Activated CD4-positive, alpha-beta memory T cell treated with anti-CD3 and anti-CD28 coated beads for 36 hours (primary cell): ENCODE results near the gene SLC28A3. TPM values are rescaled to one million over a fixed set of nuclear protein-coding genes. Genes with fewer than 3 reads are reported as not detected.

Experiments used
- CTCF ChIA-PET: fragments of 350-600 bp; sonication (Branson Sonifier 250); formaldehyde crosslinking; loops from one replicate; lab custom pipeline; 2021; ENCODE audit warnings: antibody characterized with exemption, inconsistent platforms; lab: Charles Lee
- POLR2A ChIA-PET: fragments of 350-600 bp; sonication (Branson Sonifier 250); formaldehyde crosslinking; loops from one replicate; lab custom pipeline; 2021; ENCODE audit warnings: antibody characterized with exemption; lab: Charles Lee
- DNase-seq: peaks from one replicate; pipeline ENCODE4 v3.0.0-alpha.2; 2020
- H3K27ac Mint-ChIP-seq: one replicate; pipeline ENCODE4 v1.8.0; 2021; ENCODE audit warnings: mixed read lengths
- H3K27me3 Mint-ChIP-seq: one replicate; pipeline ENCODE4 v1.8.0; 2021; ENCODE audit warnings: mixed read lengths
- H3K36me3 Mint-ChIP-seq: one replicate; pipeline ENCODE4 v1.8.0; 2021; ENCODE audit warnings: mixed read lengths
- H3K4me1 Mint-ChIP-seq: one replicate; pipeline ENCODE4 v1.8.0; 2021; ENCODE audit warnings: low read depth, mixed read lengths
- H3K4me3 Mint-ChIP-seq: one replicate; pipeline ENCODE4 v1.8.0; 2021; ENCODE audit warnings: mild to moderate bottlenecking, mixed read lengths
- H3K9me3 Mint-ChIP-seq: one replicate; pipeline ENCODE4 v1.8.0; 2021; ENCODE audit warnings: mixed read lengths
- intact Hi-C: fragments of 100-400 bp; cut with micrococcal nuclease; formaldehyde crosslinking; loops from one replicate; pipeline ENCODE4 v1.15.1; 2023
- total RNA-seq, 2 experiments: library from RNA; stranded (reverse); gene quantifications; one replicate each; pipeline ENCODE4 v1.2.3, GENCODE V29; 2021

Gene SLC28A3
- total RNA-seq, 2 experiments from 2014 or later = 0.90 to 0.99 TPM

- H3K9me3 Mint-ChIP-seq = no peaks in the 10 kb centered on the region
- ChIA-PET CTCF (interaction anchor here (0.6 to 7.2 kb wide), 7 partner anchors 9 to 671 kb away, joined by 3 to 47 read pairs (median 4); partner anchors contain the start of gene IDNK), POLR2A (interaction anchor here (0.8 to 1.0 kb wide), 2 partner anchors 314 to 315 kb away, joined by 3 to 4 read pairs; partner anchors contain the start of genes HNRNPK and RMI1)
- no peaks in the 10 kb centered on the region for H3K27me3 Mint-ChIP-seq
- intact Hi-C loops = loop anchor here (10.0 kb wide), 2 partner anchors 670 to 1450 kb away; partner anchors contain the start of genes AGTPBP1 and IDNK
- H3K27ac Mint-ChIP-seq = peak overlapping the region; percentile 98
- H3K36me3 Mint-ChIP-seq = no peaks in the 10 kb centered on the region
- peaks cover 64% of the 10 kb centered on the region for H3K4me1 Mint-ChIP-seq
- peak; percentile 27 for DNase-seq
- H3K4me3 Mint-ChIP-seq = no peak overlapping the region
Observed at GRCh38 chr9:84294241-84294950, 46.2 kb downstream of the SLC28A3 start.

- H3K4me1 Mint-ChIP-seq = peaks cover 64% of the 10 kb centered on the region
- POLR2A ChIA-PET = interaction anchor here (0.6 to 1.1 kb wide), 3 partner anchors 32 to 372 kb away, joined by 3 to 4 read pairs (median 4); partner anchors contain the start of genes HNRNPK, KIF27 and RMI1
- no peaks in the 10 kb centered on the region for H3K9me3 Mint-ChIP-seq
- intact Hi-C loops = loop anchor here (10.0 kb wide), 2 partner anchors 668 to 1452 kb away; partner anchors contain the start of genes AGTPBP1 and IDNK
- peak; percentile 31 for DNase-seq
- H3K27me3 Mint-ChIP-seq = no peaks in the 10 kb centered on the region
- peak overlapping the region; percentile 34 for H3K4me3 Mint-ChIP-seq
- H3K36me3 Mint-ChIP-seq = no peaks in the 10 kb centered on the region
- H3K27ac Mint-ChIP-seq = peak overlapping the region; percentile 98
- CTCF ChIA-PET = interaction anchor here (0.9 to 7.2 kb wide), 6 partner anchors 8 to 670 kb away, joined by 3 to 47 read pairs (median 4); partner anchors contain the start of gene IDNK
Observed at GRCh38 chr9:84293001-84293798, 47.4 kb downstream of the SLC28A3 start.

GRCh38 chr9:84285381-84285780 lies 55.2 kb downstream of the SLC28A3 start:
- Mint-ChIP-seq H3K4me3 (no peak overlapping the region), H3K27ac (no peak overlapping the region), H3K4me1 (peaks cover 11% of the 10 kb centered on the region), H3K27me3 (no peaks in the 10 kb centered on the region), H3K9me3 (no peaks in the 10 kb centered on the region), H3K36me3 (no peaks in the 10 kb centered on the region)
- DNase-seq = no peak
- intact Hi-C loops = no loop called here
- POLR2A ChIA-PET = interaction anchor here (1.1 kb wide), 1 partner anchor 11 kb away, joined by 3 read pairs; no protein-coding TSS in a partner anchor
- CTCF ChIA-PET = interaction anchor here (0.8 to 2.1 kb wide), 6 partner anchors 9 to 119 kb away, joined by 3 to 5 read pairs (median 4); no protein-coding TSS in a partner anchor

GRCh38 chr9:84283946-84284345 lies 56.6 kb downstream of the SLC28A3 start:
- DNase-seq = no peak
- peaks cover 8% of the 10 kb centered on the region for H3K4me1 Mint-ChIP-seq
- no peak overlapping the region for H3K4me3 Mint-ChIP-seq
- H3K27me3 Mint-ChIP-seq = no peaks in the 10 kb centered on the region
- CTCF ChIA-PET = interaction anchor here (2.1 to 2.6 kb wide), 2 partner anchors 20 to 23 kb away, joined by 5 to 11 read pairs; no protein-coding TSS in a partner anchor
- no peak overlapping the region for H3K27ac Mint-ChIP-seq
- no peaks in the 10 kb centered on the region for H3K36me3 Mint-ChIP-seq
- POLR2A ChIA-PET = no interaction called here
- intact Hi-C loops = no loop called here
- H3K9me3 Mint-ChIP-seq = no peaks in the 10 kb centered on the region

- DNase-seq = no peak
- Mint-ChIP-seq H3K4me3 (no peak overlapping the region), H3K27me3 (peaks cover 14% of the 10 kb centered on the region), H3K9me3 (no peaks in the 10 kb centered on the region), H3K4me1 (no peaks in the 10 kb centered on the region), H3K36me3 (no peaks in the 10 kb centered on the region), H3K27ac (no peak overlapping the region)
- intact Hi-C loops = no loop called here
- ChIA-PET POLR2A (no interaction called here), CTCF (interaction anchor here (1.0 kb wide), 1 partner anchor 17 kb away, joined by 4 read pairs; no protein-coding TSS in a partner anchor)
Observed at GRCh38 chr9:84278130-84278529, 62.4 kb downstream of the SLC28A3 start.

- no peak for DNase-seq
- H3K27me3 Mint-ChIP-seq = peaks cover 17% of the 10 kb centered on the region
- intact Hi-C loops = no loop called here
- H3K27ac Mint-ChIP-seq = no peak overlapping the region
- H3K4me1 Mint-ChIP-seq = no peaks in the 10 kb centered on the region
- no peak overlapping the region for H3K4me3 Mint-ChIP-seq
- no peaks in the 10 kb centered on the region for H3K9me3 Mint-ChIP-seq
- no peaks in the 10 kb centered on the region for H3K36me3 Mint-ChIP-seq
- ChIA-PET CTCF (no interaction called here), POLR2A (no interaction called here)
Observed at GRCh38 chr9:84277646-84278045, 62.9 kb downstream of the SLC28A3 start.

GRCh38 chr9:84276741-84277140 lies 63.8 kb downstream of the SLC28A3 start:
- Mint-ChIP-seq H3K4me1 (peaks cover under 1% of the 10 kb centered on the region), H3K9me3 (no peaks in the 10 kb centered on the region), H3K36me3 (no peaks in the 10 kb centered on the region), H3K4me3 (no peak overlapping the region), H3K27me3 (peaks cover 24% of the 10 kb centered on the region), H3K27ac (no peak overlapping the region)
- no peak for DNase-seq
- ChIA-PET CTCF (no interaction called here), POLR2A (no interaction called here)
- intact Hi-C loops = no loop called here

GRCh38 chr9:84271921-84272556 lies 68.5 kb downstream of the SLC28A3 start:
- Mint-ChIP-seq H3K36me3 (no peaks in the 10 kb centered on the region), H3K9me3 (no peaks in the 10 kb centered on the region), H3K27ac (no peak overlapping the region), H3K27me3 (peaks cover 42% of the 10 kb centered on the region), H3K4me1 (peaks cover 7% of the 10 kb centered on the region), H3K4me3 (peak overlapping the region; percentile 66)
- DNase-seq = no peak
- intact Hi-C loops = loop anchor here (1.0 kb wide), 1 partner anchor 24 kb away; no protein-coding TSS in a partner anchor
- CTCF ChIA-PET = interaction anchor here (1.5 kb wide), 1 partner anchor 11 kb away, joined by 10 read pairs; no protein-coding TSS in a partner anchor
- POLR2A ChIA-PET = no interaction called here

GRCh38 chr9:84271531-84271900 lies 69.0 kb downstream of the SLC28A3 start:
- POLR2A ChIA-PET = no interaction called here
- Mint-ChIP-seq H3K4me3 (peak overlapping the region; percentile 66), H3K27ac (no peak overlapping the region), H3K27me3 (peaks cover 42% of the 10 kb centered on the region), H3K9me3 (no peaks in the 10 kb centered on the region), H3K36me3 (no peaks in the 10 kb centered on the region), H3K4me1 (peaks cover 10% of the 10 kb centered on the region)
- intact Hi-C loops = loop anchor here (1.0 kb wide), 1 partner anchor 25 kb away; no protein-coding TSS in a partner anchor
- peak; percentile 70 for DNase-seq
- CTCF ChIA-PET = interaction anchor here (1.0 kb wide), 1 partner anchor 99 kb away, joined by 3 read pairs; no protein-coding TSS in a partner anchor

GRCh38 chr9:84270847-84271530 lies 69.6 kb downstream of the SLC28A3 start:
- peaks cover 15% of the 10 kb centered on the region for H3K4me1 Mint-ChIP-seq
- ChIA-PET POLR2A (no interaction called here), CTCF (interaction anchor here (1.0 kb wide), 1 partner anchor 98 kb away, joined by 3 read pairs; no protein-coding TSS in a partner anchor)
- no peaks in the 10 kb centered on the region for H3K9me3 Mint-ChIP-seq
- H3K27me3 Mint-ChIP-seq = peaks cover 42% of the 10 kb centered on the region
- no peak overlapping the region for H3K27ac Mint-ChIP-seq
- no peak for DNase-seq
- intact Hi-C loops = loop anchor here (1.0 kb wide), 1 partner anchor 25 kb away; no protein-coding TSS in a partner anchor
- peak overlapping the region; percentile 66 for H3K4me3 Mint-ChIP-seq
- no peaks in the 10 kb centered on the region for H3K36me3 Mint-ChIP-seq
